Right lobe of liver (tissue), 4 donors: ENCODE results near the gene MON2.

Experiments
- POLR2A ChIP-seq: fragments of 450-650 bp; IDR thresholded peaks from one replicate; pipeline ENCODE4 v1.6.1; 2017; ENCODE audit warnings: antibody characterized with exemption, mild to moderate bottlenecking
- TF ChIP-seq, protein P1 (sequence below), 4 donors: fragments of 200-600 bp in 3 of 4; fragments of 450-650 bp in 1 of 4; IDR thresholded peaks; one replicate each; pipeline versions ENCODE4 v1.5.1 to v1.8.0; 2016 to 2022; ENCODE audit warnings: antibody characterized with exemption in 4 of 4, mild to moderate bottlenecking in 2 of 4
- donor health status: DM: no; HTN: no; CAD: no.
- donor health status: DM: no; HTN: no; CAD: no.
- donor health status: DM: no; HTN: yes; CAD: no.

DNA sequence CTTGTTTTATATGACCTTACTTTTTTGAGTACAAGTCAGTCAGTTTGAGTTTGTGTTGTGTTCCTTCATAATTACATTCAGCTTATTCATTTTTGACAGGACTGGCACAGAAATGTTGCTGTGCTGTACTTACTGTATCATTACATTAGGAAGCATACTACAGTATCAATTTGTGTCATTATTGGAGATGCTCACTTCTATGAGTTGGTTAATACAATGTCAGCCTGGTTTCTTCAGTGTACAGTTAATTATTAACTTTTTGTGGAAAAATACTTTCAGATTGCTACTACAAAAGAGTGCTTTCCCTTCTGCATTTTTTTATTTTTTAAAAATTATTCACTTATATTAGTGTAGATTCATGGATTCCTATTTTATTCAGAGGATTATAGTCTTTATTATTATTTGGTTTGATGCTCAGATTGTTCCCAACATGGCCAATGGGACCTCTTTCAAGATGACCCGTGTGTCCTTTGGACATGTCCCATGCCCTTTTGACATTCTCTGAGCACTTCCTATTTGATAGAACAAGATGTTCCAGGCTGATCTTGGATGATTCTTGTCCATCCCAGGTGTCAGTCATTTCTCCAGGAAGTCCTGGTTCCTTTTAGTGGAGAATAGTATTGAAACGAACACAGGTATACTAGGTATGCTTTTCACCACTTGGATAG lies 66.6 kb downstream of the MON2 start:
- TF ChIP-seq, protein P1, sequence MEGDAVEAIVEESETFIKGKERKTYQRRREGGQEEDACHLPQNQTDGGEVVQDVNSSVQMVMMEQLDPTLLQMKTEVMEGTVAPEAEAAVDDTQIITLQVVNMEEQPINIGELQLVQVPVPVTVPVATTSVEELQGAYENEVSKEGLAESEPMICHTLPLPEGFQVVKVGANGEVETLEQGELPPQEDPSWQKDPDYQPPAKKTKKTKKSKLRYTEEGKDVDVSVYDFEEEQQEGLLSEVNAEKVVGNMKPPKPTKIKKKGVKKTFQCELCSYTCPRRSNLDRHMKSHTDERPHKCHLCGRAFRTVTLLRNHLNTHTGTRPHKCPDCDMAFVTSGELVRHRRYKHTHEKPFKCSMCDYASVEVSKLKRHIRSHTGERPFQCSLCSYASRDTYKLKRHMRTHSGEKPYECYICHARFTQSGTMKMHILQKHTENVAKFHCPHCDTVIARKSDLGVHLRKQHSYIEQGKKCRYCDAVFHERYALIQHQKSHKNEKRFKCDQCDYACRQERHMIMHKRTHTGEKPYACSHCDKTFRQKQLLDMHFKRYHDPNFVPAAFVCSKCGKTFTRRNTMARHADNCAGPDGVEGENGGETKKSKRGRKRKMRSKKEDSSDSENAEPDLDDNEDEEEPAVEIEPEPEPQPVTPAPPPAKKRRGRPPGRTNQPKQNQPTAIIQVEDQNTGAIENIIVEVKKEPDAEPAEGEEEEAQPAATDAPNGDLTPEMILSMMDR (IDR thresholded peaks at IDR 0.05) = no peak
- TF ChIP-seq POLR2A = no peak
